Measurements from ENCODE around the gene ZNF486.
"Not testable (repeated sequence)": the region's sequence is repeated elsewhere in the genome, so short reads cannot be mapped to it uniquely, and the experiment has no call there.

ZNF486 gene

DNA sequence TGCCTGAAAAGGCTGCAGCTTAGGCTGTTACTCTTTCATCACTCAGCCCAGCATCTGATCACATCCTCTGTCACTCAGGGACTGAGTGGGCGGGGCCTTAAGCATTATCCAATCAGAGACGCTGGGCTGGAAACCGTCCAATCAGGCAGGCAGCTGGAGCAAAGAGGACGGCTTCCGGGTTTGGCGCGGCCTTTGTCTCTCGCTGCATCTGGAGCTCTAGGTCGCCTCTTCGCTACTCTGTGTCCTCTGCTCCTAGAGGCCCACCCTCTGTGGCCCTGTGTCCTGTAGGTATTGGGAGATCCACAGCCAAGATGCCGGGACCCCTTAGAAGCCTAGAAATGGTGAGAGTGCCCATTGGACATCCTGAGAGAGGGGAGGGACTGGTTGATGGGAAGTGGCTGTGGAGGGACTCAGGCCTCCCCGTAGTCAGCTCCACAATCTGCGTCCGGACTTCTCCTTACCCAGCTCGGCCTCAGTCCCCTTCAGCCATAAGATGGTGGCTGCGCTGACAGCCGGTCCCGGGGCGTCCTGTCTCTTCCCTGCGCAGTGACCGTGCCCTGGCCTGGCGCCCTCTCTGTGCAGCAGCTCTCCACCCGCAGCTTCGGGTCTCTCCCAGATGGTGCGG is at the start of gene ZNF486:
ZNF486 (plus strand) TSS at position 195 of the 625 bp plus-strand sequence; CDS start at position 312, 117 bp downstream.
- H3K9me3 Mint-ChIP-seq, result peaks cover 90% of the 10 kb centered on the region
- peaks cover 82% of the 10 kb centered on the region for H3K36me3 Mint-ChIP-seq (ENCODE audit: low read depth)
- peak; percentile 92 for DNase-seq
- TF ChIP-seq, protein P1, sequence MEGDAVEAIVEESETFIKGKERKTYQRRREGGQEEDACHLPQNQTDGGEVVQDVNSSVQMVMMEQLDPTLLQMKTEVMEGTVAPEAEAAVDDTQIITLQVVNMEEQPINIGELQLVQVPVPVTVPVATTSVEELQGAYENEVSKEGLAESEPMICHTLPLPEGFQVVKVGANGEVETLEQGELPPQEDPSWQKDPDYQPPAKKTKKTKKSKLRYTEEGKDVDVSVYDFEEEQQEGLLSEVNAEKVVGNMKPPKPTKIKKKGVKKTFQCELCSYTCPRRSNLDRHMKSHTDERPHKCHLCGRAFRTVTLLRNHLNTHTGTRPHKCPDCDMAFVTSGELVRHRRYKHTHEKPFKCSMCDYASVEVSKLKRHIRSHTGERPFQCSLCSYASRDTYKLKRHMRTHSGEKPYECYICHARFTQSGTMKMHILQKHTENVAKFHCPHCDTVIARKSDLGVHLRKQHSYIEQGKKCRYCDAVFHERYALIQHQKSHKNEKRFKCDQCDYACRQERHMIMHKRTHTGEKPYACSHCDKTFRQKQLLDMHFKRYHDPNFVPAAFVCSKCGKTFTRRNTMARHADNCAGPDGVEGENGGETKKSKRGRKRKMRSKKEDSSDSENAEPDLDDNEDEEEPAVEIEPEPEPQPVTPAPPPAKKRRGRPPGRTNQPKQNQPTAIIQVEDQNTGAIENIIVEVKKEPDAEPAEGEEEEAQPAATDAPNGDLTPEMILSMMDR (IDR thresholded peaks at IDR 0.05), result no peak
- peak within 1 kb of the TSS; percentile 99 for H3K4me3 Mint-ChIP-seq
- peaks cover 11% of the 10 kb centered on the region for H3K27me3 Mint-ChIP-seq (ENCODE audit: low read depth, poor library complexity)
- H3K27ac Mint-ChIP-seq, result peak within 1 kb of the TSS; percentile 100
- H3K4me1 Mint-ChIP-seq, result no peaks in the 10 kb centered on the region

DNA sequence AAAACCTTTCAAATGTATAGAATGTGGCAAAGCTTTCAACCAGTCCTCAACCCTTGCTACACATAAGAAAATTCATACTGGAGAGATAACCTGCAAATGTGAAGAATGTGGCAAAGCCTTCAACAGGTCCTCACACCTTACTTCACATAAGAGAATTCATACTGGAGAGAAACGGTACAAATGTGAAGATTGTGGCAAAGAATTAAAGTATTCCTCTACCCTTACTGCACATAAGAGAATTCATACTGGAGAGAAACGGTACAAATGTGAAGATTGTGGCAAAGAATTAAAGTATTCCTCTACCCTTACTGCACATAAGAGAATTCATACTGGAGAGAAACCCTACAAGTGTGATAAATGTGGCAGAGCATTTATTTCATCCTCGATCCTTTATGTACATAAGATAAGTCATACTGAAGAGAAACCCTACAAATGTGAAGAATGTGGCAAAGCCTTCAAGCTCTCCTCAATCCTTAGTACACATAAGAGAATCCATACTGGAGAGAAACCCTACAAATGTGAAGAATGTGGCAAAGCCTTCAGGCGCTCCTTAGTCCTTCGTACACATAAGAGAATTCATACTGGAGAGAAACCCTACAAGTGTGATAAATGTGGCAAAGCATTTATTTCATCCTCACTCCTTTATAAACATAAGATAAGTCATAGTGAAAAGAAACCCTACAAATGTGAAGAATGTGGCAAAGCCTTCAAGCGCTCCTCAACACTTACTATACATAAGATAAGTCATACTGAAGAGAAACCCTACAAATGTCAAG is 48.8 kb upstream of the ZNF486 start:
- not testable (repeated sequence) for DNase-seq; H3K27me3 Mint-ChIP-seq (ENCODE audit: low read depth, poor library complexity); H3K27ac Mint-ChIP-seq; H3K4me3 Mint-ChIP-seq; H3K36me3 Mint-ChIP-seq (ENCODE audit: low read depth); H3K4me1 Mint-ChIP-seq
- peaks cover 100% of the 10 kb centered on the region for H3K9me3 Mint-ChIP-seq

DNA sequence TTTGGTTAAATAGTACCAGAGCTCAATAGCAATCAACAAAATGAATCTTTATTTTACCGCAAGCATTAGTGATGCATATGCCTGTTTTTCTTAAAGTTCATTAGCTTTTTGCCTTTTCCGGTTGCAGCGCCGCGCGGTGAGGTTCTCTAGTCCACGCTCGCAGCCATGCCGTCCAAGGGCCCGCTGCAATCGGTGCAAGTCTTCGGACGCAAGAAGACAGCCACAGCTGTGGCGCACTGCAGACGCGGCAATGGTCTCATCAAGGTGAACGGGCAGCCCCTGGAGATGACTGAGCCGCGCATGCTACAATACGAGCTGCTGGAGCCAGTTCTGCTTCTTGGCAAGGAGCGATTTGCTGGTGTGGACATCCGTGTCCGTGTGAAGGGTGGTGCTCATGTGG is 42.1 kb upstream of the ZNF486 start:
- Mint-ChIP-seq H3K4me3 (no peak overlapping the region), H3K9me3 (peaks cover 95% of the 10 kb centered on the region), H3K27me3 (ENCODE audit: low read depth, poor library complexity) (no peaks in the 10 kb centered on the region), H3K4me1 (no peaks in the 10 kb centered on the region), H3K27ac (no peak overlapping the region), H3K36me3 (ENCODE audit: low read depth) (peaks cover 14% of the 10 kb centered on the region)
- no peak for DNase-seq
- TF ChIP-seq, protein P1 (IDR thresholded peaks at IDR 0.05), result no peak

DNA sequence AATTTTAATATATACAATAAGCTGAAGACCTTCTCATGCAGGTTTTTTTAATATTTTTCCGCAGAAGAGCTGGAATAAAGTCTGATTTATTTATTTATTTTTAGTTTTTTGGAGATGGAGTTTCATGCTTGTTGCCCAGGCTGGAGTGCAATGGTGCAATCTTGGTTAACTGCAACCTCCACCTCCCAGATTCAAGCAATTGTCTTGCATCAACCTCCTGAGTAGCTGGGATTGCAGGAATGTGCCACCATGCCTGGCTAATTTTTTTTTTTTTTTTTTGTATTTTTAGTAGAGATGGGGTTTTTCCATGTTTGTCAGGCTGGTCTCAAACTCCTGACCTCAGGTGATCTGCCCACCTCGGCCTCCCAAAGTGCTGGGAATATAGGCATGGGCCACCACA is 34.1 kb upstream of the ZNF486 start:
- not testable (repeated sequence) for DNase-seq; H3K4me1 Mint-ChIP-seq; H3K27ac Mint-ChIP-seq; H3K27me3 Mint-ChIP-seq (ENCODE audit: low read depth, poor library complexity); H3K4me3 Mint-ChIP-seq
- Mint-ChIP-seq H3K36me3 (ENCODE audit: low read depth) (peaks cover 86% of the 10 kb centered on the region), H3K9me3 (peaks cover 81% of the 10 kb centered on the region)

DNA sequence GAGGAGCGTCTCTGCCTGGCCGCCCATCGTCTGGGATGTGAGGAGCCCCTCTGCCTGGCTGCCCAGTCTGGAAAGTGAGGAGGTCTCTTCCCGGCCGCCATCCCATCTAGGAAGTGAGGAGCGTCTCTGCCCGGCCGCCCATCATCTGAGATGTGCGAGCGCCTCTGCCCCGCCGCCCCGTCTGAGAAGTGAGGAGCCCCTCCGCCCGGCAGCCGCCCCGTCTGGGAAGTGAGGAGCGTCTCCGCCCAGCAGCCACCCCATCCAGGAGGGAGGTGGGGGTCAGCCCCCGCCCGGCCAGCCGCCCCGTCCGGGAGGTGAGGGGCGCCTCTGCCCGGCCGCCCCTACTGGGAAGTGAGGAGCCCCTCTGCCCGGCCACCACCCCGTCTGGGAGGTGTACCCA is 29.3 kb upstream of the ZNF486 start:
- H3K27me3 Mint-ChIP-seq (ENCODE audit: low read depth, poor library complexity); H3K4me1 Mint-ChIP-seq; H3K27ac Mint-ChIP-seq; H3K4me3 Mint-ChIP-seq; DNase-seq: not testable (repeated sequence)
- Mint-ChIP-seq H3K9me3 (peaks cover 79% of the 10 kb centered on the region), H3K36me3 (ENCODE audit: low read depth) (peaks cover 72% of the 10 kb centered on the region)

DNA sequence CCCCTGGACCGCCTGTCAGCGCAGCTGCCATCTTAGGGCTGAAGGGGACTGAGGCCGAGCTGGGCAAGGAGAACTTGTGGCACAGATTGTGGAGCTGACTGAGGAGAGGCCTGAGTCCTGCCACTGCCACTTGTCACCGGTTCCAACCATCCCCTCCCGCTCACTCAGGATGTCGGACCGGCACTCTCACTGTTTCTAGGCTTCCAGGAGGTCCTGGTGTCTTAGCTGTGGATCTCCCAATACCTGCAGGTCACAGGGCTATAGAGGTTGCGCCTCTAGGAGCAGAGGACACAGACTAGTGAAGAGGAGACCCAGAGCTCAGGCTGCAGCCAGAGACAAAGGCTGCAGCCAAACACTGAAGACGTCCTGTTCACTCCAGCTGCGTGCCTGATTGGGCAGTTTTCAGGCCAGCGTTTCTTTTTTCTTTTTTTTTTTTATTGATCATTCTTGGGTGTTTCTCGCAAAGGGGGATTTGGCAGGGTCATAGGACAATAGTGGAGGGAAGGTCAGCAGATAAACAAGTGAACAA is 15.3 kb upstream of the ZNF486 start:
- TF ChIP-seq, protein P1 (IDR thresholded peaks at IDR 0.05), result no peak
- H3K27ac Mint-ChIP-seq, result no peak overlapping the region
- no peaks in the 10 kb centered on the region for H3K27me3 Mint-ChIP-seq (ENCODE audit: low read depth, poor library complexity)
- H3K4me3 Mint-ChIP-seq, result no peak overlapping the region
- peaks cover 10% of the 10 kb centered on the region for H3K36me3 Mint-ChIP-seq (ENCODE audit: low read depth)
- no peaks in the 10 kb centered on the region for H3K4me1 Mint-ChIP-seq
- DNase-seq, result no peak
- H3K9me3 Mint-ChIP-seq, result peaks cover 55% of the 10 kb centered on the region

DNA sequence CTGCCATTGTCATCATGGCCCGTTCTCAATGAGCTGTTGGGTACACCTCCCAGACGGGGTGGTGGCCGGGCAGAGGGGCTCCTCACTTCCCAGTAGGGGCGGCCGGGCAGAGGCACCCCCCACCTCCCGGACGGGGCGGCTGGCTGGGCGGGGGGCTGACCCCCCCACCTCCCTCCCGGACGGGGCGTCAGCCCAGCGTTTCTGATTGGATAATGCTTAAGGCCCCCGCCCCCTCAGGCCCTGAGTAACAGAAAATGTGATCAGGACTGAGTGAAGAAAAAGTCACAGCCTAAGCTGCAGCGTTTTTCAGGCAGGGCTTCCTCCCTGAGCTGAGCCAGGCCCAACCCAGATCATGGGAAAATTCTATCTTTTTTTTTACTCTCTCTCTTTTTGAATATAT is 14.5 kb upstream of the ZNF486 start:
- peaks cover 10% of the 10 kb centered on the region for H3K36me3 Mint-ChIP-seq (ENCODE audit: low read depth)
- H3K9me3 Mint-ChIP-seq, result peaks cover 47% of the 10 kb centered on the region
- not testable (repeated sequence) for H3K4me3 Mint-ChIP-seq; H3K27me3 Mint-ChIP-seq (ENCODE audit: low read depth, poor library complexity); DNase-seq; H3K27ac Mint-ChIP-seq; H3K4me1 Mint-ChIP-seq

Measured in nephron progenitor cell (in vitro differentiated cells).